GM21786 (cell line): ENCODE results near the gene COQ9.
"Not testable (repeated sequence)": the region's sequence is repeated elsewhere in the genome, so short reads cannot be mapped to it uniquely, and the experiment has no call there.

Experiments
- ATAC-seq: cut with Tn5 transposase; IDR thresholded peaks from one replicate; pipeline ENCODE4 v1.9.1; 2021; ENCODE audit not compliant: unreplicated experiment

COQ9 gene

DNA sequence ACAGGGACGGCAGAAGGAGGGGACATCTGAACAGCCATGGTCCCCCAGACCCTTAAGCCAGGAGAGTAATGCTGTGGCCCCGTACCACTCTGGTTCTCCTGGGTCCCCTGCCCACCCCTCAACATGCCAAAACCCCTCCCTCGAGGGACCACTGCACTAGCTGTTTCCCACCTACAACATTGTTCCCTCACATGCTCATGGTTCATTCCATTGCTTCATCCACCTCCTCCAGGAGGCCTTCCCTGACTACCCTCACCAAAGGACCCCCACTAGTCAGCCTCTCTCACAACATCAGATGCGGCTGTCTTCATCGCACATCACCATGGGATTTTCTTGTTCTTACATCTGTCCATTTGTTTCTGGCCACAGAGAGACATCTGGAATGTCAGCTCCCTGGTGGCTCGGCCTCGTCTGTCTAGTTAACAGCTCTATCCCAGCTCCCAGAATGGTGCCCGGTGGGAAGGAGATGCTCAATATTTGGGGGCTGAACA is 37.3 kb downstream of the COQ9 start:
- no peak for ATAC-seq

GRCh38 chr16:57485091-57485915 is 38.0 kb downstream of the COQ9 start:
- no peak for ATAC-seq

GRCh38 chr16:57485916-57486857 is 38.9 kb downstream of the COQ9 start, which contains the start of gene DOK4:
Gene DOK4 (minus strand): TSS chr16:57486493. CDS start chr16:57479507, 6,986 bp downstream.
- peak; percentile 84 for ATAC-seq

DNA sequence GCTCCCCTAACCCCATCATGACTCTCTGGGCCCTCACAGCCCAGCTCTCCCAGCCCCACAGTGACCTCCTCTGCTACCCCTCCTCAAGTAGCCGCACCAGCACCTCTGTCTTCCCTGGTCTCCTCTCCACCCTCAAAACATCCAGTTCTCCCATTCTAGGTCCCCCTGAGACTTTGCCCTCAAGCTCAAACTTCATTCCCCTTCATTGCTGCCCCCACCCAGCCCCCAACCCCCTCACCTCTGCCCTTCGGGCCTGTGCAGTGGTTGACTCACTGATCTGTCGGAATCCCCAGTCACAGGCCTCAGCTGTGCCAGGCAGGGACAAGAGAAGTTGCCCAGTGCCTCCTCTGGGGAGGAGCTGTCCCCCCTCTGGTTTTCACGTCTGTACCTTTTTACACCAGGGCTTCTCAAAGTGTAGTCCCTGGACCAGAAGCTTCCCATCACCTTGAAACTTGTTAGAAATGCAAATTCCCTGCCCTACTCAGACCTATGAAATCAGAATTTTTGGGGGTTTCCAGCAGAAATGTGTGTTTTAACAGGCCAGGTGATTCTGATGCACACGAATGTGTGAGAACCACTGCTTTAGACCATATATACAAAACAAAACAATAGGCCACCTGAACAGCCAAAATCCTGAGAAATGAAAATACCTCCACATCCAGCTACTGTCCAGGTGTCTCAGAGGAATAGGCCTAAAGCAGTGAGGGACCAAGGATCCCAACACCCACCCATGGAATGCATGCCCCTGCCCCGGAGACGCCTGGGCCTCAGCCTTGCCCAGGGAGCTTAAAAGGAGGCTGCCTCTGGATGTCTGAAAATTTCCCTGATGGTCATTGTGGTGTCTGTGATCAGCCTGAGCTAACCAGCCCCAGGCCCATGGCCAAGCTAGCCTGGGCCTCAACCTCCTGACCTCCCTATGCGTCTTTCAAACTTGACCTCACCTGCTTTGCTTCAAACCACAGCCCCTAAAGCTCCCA is 39.9 kb downstream of the COQ9 start:
- ATAC-seq: no peak

- no peak for ATAC-seq
These were observed 42.0 kb downstream of the COQ9 start for GRCh38 chr16:57489229-57489628.

DNA sequence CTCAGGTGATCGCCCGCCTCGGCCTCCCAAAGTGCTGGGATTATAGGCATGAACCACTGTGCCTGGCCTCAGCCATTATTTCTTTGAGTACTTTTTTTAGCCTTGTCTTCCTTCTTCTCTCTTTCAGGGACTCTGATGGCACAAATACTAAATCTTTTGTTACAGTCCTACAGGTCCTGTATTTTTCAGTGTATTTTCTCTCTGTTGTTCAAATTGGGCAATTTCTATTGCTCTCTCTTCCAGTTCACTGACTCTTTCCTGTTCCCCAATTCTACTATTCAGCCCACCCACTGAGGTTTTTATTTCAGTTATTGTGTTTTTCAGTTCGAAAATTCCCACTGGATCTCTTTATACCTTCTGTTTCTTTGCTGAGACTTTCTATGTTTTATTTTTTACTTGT is 46.5 kb downstream of the COQ9 start:
- ATAC-seq: no peak

DNA sequence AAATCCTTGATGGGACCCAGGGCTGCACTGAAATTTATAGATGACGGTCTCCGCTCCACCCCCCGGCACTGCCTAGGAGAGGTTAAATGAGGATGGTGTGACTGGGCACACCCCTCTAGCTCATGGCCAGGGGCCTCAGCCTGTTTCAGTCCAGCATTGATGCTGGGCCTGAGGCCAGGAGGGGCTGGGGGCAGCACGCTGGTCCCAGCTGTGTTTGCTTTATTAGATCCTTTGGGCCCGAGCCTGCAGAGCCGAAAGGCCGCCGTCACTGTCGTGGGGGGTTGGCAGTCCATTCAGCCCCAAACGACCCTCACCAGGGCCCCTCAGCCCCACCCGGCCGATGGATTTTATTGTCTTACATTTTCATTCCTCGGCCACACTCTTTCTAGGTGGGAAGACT is 49.8 kb downstream of the COQ9 start:
- ATAC-seq: no peak

- no peak for ATAC-seq
These were observed 50.8 kb downstream of the COQ9 start for GRCh38 chr16:57498031-57498430.

DNA sequence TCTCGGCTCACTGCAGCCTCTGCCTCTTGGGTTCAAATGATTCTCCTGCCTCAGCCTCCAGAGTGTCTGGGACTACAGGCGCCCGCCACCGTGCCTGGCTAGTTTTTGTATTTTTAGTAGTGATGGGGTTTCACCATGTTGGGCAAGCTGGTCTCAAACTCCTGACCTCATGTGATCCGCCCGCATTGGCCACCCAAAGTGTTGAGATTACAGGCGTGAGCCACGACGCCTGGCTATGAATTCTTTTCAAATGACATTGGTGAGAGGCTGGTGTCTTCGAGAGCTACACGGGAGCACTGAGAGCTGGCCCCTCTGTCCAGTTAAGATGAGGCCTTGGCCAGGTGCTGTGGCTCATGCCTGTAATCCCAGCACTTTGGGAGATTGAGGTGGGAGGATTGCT is 52.7 kb downstream of the COQ9 start:
- not testable (repeated sequence) for ATAC-seq

GRCh38 chr16:57500578-57501111 is 53.4 kb downstream of the COQ9 start:
- no peak for ATAC-seq

DNA sequence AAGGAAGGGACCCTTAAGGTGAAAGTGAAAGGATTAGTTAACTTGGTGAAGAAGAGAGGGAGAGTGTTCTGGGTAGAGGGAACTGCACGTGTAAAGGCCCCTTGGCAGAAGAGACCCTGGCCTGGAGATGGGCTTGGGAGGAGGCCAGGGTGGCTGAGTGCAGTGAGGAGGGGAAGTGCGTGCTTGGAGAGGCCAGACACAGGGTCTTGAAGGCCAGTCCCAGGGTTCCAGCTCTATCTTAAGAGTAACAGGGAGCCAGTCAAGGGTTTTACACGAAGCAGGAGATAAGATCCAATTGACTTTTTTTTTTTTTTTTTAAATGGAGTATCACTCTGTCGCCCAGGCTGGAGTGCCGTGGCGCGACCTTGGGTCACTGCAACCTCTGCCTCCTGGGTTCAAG is 54.2 kb downstream of the COQ9 start:
- no peak for ATAC-seq

DNA sequence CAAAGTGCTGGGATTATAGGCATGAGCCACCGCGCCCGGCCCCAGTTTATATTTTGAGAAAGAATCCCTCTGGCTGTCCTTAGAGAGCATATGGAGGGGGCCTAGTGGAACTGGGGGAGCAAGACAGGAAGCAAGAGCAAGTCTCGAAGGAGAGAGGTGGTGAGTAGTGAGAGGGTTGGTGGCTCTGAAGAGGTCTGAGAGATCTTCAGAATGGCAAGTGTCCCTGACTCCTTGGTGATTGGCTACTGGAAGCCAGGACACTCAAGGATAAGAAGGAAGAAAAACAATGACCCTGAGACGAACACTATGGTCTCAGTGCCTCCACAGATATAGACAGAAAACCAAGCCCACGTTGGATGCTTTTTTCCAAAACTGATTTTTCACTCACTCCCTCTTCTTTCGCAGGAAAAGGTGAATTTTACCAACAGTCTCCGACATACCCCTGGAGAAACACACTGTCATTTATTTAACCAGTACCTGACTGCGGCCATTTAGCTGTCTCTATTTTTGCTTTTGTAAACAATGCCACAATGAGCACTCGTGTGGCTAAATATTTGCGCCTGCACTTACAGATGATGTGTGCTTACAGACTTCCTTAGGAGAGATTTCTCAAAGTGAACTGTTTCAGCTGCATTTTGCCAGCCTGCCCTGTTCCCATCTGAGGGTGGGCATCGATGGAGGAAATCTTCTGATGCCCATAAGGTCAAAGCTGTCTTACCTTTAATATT is 54.9 kb downstream of the COQ9 start:
- no peak for ATAC-seq

DNA sequence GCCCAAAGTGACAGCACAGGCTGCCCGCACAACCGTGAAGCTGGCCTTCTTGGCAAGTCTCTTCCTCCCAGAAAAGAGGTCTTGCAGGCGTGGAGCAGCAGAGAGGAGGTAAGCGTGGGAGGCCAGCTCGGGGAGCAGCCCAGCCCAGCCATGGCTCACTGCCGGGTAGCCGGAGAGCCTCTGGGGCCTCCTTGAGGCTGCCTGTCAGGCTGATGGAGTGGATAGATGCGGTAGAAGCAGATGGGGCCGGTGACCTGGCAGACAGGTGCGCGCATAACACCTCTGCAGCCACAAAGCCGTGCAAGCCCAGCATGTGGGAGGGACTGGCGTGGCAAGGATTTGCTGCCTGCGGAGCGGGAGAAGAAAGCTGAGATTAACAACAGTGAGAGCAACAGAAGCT is 56.1 kb downstream of the COQ9 start:
- no peak for ATAC-seq

DNA sequence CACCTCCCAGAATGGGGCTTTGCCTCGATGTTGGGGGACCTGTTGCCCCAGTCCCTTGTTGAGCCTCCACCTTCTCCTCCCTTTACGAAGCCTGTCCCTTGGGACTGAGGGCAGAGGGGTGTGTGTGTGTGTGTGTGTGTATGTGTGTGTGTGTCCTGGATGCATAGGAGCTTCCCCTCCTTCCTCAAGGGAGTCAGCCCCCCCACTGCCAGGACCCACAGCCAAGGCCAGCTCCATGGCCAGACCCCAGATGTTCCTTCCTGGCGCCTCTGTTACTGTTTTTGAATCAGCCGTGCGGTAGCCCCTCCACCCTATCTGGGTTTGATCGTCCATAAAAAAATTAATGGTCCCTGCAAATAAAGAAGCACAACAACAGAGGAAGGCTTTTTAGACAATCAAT is 56.7 kb downstream of the COQ9 start:
- ATAC-seq: no peak

- ATAC-seq: no peak
These were observed 57.2 kb downstream of the COQ9 start for GRCh38 chr16:57504491-57504890.

DNA sequence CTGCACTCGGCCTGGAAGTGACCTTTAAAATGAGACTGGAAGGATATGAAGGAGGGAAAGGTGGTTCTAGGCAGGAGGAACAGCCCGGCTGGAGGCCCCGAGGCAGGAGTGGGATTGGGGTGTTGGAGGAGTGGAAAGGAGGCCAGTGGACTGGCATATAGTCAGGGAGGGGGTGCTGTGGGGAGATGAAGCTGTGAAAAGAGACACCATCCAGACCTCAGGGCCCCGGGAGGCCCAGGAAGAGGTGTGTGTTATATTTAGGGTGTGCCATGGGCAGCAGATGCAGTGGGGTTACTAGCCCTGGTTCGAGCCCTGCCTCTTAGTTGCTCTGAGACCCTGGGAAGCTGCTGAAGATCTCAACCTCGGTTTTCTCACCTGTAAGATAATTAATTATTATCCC is 57.9 kb downstream of the COQ9 start:
- ATAC-seq: no peak

GRCh38 chr16:57507136-57508034 is 60.1 kb downstream of the COQ9 start:
- no peak for ATAC-seq

DNA sequence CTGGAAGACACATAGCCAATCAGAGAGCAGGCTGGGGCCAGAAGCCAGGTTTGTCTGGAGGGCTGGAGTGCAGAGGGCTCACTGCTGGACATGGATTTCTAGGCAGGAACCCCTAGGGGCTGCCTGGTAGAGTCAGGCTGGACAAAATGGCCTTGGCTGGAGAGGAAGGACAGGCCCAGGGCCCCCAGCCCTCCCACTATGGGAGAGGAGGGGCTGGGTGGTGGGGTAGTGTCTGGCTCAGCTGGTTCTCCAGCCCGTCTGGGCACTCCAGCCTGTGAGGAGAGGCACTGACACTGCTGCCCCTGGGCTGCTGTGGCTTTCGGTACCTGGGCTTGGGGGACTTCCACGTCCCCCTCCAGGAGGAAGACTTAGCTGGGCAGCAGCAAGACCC is 60.8 kb downstream of the COQ9 start:
- no peak for ATAC-seq
